Neutrophil (primary cell): Measurements from ENCODE around the gene CENPW.

Experiments used
- H3K27ac ChIP-seq: fragments of 200-600 bp; sonication (generic); 2 replicates; pipeline ENCODE4 v1.5.1; 2016; ENCODE audit warnings: mild to moderate bottlenecking, moderate library complexity
- H3K27me3 ChIP-seq: fragments of 200-600 bp; sonication (generic); 2 replicates; pipeline ENCODE4 v1.6.0; 2016; ENCODE audit warnings: mild to moderate bottlenecking
- H3K36me3 ChIP-seq: fragments of 200-600 bp; sonication (generic); 2 replicates; pipeline ENCODE4 v1.5.1; 2017
- H3K4me1 ChIP-seq, 2 experiments: fragments of 200-600 bp in 1 of 2; sonication (generic) in 1 of 2; 1 replicate in 1 of 2; 2 replicates in 1 of 2; pipeline versions ENCODE4 v1.5.1 to v1.6.1; 2013 to 2016; ENCODE audit warnings: low read depth in 1 of 2, low read length in 1 of 2, mild to moderate bottlenecking in 1 of 2, moderate library complexity in 1 of 2; ENCODE audit not compliant: control insufficient read depth in 1 of 2, insufficient read depth in 1 of 2
- H3K4me3 ChIP-seq, 2 experiments: fragments of 200-600 bp in 1 of 2; sonication (generic) in 1 of 2; 1 replicate in 1 of 2; 2 replicates in 1 of 2; pipeline ENCODE4 v1.5.1; 2013 to 2016; ENCODE audit warnings: low read depth in 1 of 2, low read length in 1 of 2, mild to moderate bottlenecking in 1 of 2, moderate library complexity in 1 of 2
- H3K9me3 ChIP-seq: fragments of 200-600 bp; sonication (generic); 2 replicates; pipeline ENCODE4 v1.5.1; 2016
- CTCF ChIP-seq: fragments of 200-600 bp; sonication (generic); IDR thresholded peaks from 2 replicates; pipeline ENCODE4 v1.5.1; 2016; ENCODE audit warnings: antibody characterized with exemption

CENPW gene

GRCh38 chr6:126339796-126340609 is at the start of gene CENPW:
TSS of gene CENPW (plus strand) at chr6:126340115. CDS start at chr6:126340274, 159 bp downstream.
- H3K4me3 ChIP-seq = peak within 1 kb of the TSS; percentile 67 to 74
- no peaks in the 10 kb centered on the region for H3K36me3 ChIP-seq
- H3K4me1 ChIP-seq = peaks cover 18 to 23% of the 10 kb centered on the region in 2 experiments
- no peaks in the 10 kb centered on the region for H3K27me3 ChIP-seq
- H3K9me3 ChIP-seq = no peaks in the 10 kb centered on the region
- TF ChIP-seq CTCF = no peak
- peak within 1 kb of the TSS; percentile 59 for H3K27ac ChIP-seq

- H3K27ac ChIP-seq = no peak overlapping the region
- no peaks in the 10 kb centered on the region for H3K9me3 ChIP-seq
- no peak for TF ChIP-seq CTCF
- no peaks in the 10 kb centered on the region for H3K27me3 ChIP-seq
- no peaks in the 10 kb centered on the region for H3K36me3 ChIP-seq
- no peaks in the 10 kb centered on the region for H3K4me1 ChIP-seq
- no peak overlapping the region for H3K4me3 ChIP-seq
Measured at GRCh38 chr6:126293891-126294524, 45.9 kb upstream of the CENPW start.

- Histone ChIP-seq H3K4me3 (no peak overlapping the region), H3K27ac (no peak overlapping the region), H3K4me1 (no peaks in the 10 kb centered on the region), H3K36me3 (no peaks in the 10 kb centered on the region), H3K9me3 (no peaks in the 10 kb centered on the region), H3K27me3 (no peaks in the 10 kb centered on the region)
- TF ChIP-seq CTCF = no peak
Measured at GRCh38 chr6:126300126-126300525, 39.8 kb upstream of the CENPW start.

GRCh38 chr6:126300735-126301134 is 39.2 kb upstream of the CENPW start:
- H3K27ac ChIP-seq = no peak overlapping the region
- H3K27me3 ChIP-seq = no peaks in the 10 kb centered on the region
- H3K4me3 ChIP-seq = no peak overlapping the region
- H3K9me3 ChIP-seq = no peaks in the 10 kb centered on the region
- H3K36me3 ChIP-seq = no peaks in the 10 kb centered on the region
- TF ChIP-seq CTCF = no peak
- no peaks in the 10 kb centered on the region for H3K4me1 ChIP-seq

DNA sequence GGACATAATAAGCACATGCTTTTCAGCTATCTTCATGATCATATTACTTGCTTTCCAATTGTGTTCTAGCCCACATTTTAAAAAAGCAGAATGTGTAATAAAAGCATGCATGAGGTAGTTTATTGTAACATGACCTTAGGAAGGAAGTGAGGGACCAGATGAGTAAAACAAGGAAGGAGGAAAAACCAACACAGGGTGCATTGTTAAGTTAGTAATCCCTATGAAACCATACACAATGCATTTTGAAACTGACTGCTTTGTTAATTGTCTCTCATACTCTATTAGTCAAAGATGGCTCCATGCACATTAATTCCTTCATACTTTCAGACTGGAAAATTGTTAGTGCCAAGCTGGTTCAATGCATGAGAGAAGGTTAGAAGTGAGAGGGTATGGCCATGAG is 37.7 kb upstream of the CENPW start:
- no peaks in the 10 kb centered on the region for H3K4me1 ChIP-seq
- no peaks in the 10 kb centered on the region for H3K9me3 ChIP-seq
- H3K27ac ChIP-seq = no peak overlapping the region
- no peak for TF ChIP-seq CTCF
- H3K36me3 ChIP-seq = no peaks in the 10 kb centered on the region
- H3K27me3 ChIP-seq = no peaks in the 10 kb centered on the region
- H3K4me3 ChIP-seq = no peak overlapping the region
